A549 (cell line): ENCODE results near the gene NR5A2. TPM values are rescaled to one million over a fixed set of nuclear protein-coding genes. Genes with fewer than 3 reads are reported as not detected.
A peak's percentile ranks its signal among the peaks of the same experiment; 100 is the strongest.

Source experiments
- ATAC-seq, 2 experiments: fragments of 200-7000 bp in 1 of 2; fragments of >200 bp in 1 of 2; cut with Nextera tagmentation in 1 of 2; cut with Tn5 transposase in 1 of 2; 3 replicates each; pipeline versions ENCODE4 v1.8.0 to v1.9.1; 2018 to 2020; ENCODE audit warnings: mild to moderate bottlenecking in 1 of 2, moderate library complexity in 1 of 2
- CTCF ChIA-PET: fragments of 300-600 bp; sonication (Branson Sonifier 250); formaldehyde crosslinking; extraction: SDS; loops from one replicate; lab custom pipeline; 2021; ENCODE audit warnings: antibody characterized with exemption, inconsistent platforms; lab: Yijun Ruan, JAX
- POLR2A ChIA-PET: fragments of 350-600 bp; formaldehyde crosslinking; extraction: SDS; loops from one replicate; lab custom pipeline; 2021; ENCODE audit warnings: antibody characterized with exemption, inconsistent platforms; lab: Yijun Ruan, JAX
- DNase-seq, 2 experiments: peaks; one replicate each; pipeline versions ENCODE4 v3.0.0 to v3.0.0-alpha.2; 2011 to 2016; ENCODE audit warnings: low read depth in 1 of 2, low spot score in 1 of 2
- FAIRE-seq: peaks from 2 replicates; lab custom pipeline; 2011; peaks lifted over from hg19 to GRCh38; lab: Jason Lieb, UNC
- H3K27ac ChIP-seq, 2 experiments: fragments of >200 bp; sonication (Bioruptor Twin); formaldehyde crosslinking; 3 replicates each; pipeline ENCODE4 v1.5.1; 2016 to 2017
- H3K4me1 ChIP-seq: fragments of >200 bp; sonication (Bioruptor Twin); formaldehyde crosslinking; 3 replicates; pipeline ENCODE4 v1.6.1; 2016
- H3K4me2 ChIP-seq: fragments of >200 bp; sonication (Bioruptor Twin); formaldehyde crosslinking; 3 replicates; pipeline ENCODE4 v1.6.1; 2016
- H3K4me3 ChIP-seq: fragments of >200 bp; sonication (Bioruptor Twin); formaldehyde crosslinking; 3 replicates; pipeline ENCODE4 v1.5.1; 2016
- H3K9me3 ChIP-seq: fragments of >200 bp; sonication (Bioruptor Twin); formaldehyde crosslinking; 3 replicates; pipeline ENCODE4 v1.6.1; 2016
- BCL3 ChIP-seq: fragments of >200 bp; sonication (Bioruptor Twin); formaldehyde crosslinking; IDR thresholded peaks from 3 replicates; pipeline ENCODE4 v1.6.1; 2016
- BHLHE40 ChIP-seq: IDR thresholded peaks from 2 replicates; pipeline ENCODE4 v1.6.1; 2012; ENCODE audit warnings: low read depth, low read length, inconsistent platforms
- EHF ChIP-seq: fragments of 250-450 bp; sonication (Bioruptor Pico); IDR thresholded peaks from 2 replicates; pipeline ENCODE4 v1.5.0; 2020; ENCODE audit warnings: mild to moderate bottlenecking
- EHMT2 ChIP-seq: fragments of 200-600 bp; sonication (generic); IDR thresholded peaks from 2 replicates; pipeline ENCODE4 v1.6.1; 2016; ENCODE audit warnings: antibody characterized with exemption, low read depth, mild to moderate bottlenecking, moderate library complexity
- FOSB ChIP-seq: fragments of 250-450 bp; sonication (Bioruptor Pico); IDR thresholded peaks from 2 replicates; pipeline ENCODE4 v1.5.0; 2020; ENCODE audit warnings: mild to moderate bottlenecking, moderate library complexity
- HMGXB4 ChIP-seq: fragments of 250-450 bp; sonication (Bioruptor Pico); IDR thresholded peaks from 2 replicates; pipeline ENCODE4 v1.5.0; 2021; ENCODE audit warnings: mild to moderate bottlenecking, moderate library complexity, borderline replicate concordance
- HOXB5 ChIP-seq: fragments of 250-450 bp; sonication (Bioruptor Pico); IDR thresholded peaks from 2 replicates; pipeline ENCODE4 v1.5.0; 2020; ENCODE audit warnings: mild to moderate bottlenecking, moderate library complexity
- MAFK ChIP-seq: fragments of 450-650 bp; IDR thresholded peaks from 2 replicates; pipeline ENCODE4 v1.6.1; 2014; ENCODE audit not compliant: partially characterized antibody
- MAZ ChIP-seq: fragments of 150-350 bp; IDR thresholded peaks from 2 replicates; pipeline ENCODE4 v1.6.1; 2014; ENCODE audit warnings: antibody characterized with exemption, low read depth, low read length, borderline replicate concordance
- PBX3 ChIP-seq: IDR thresholded peaks from 2 replicates; pipeline ENCODE4 v1.6.1; 2012
- PHF8 ChIP-seq: fragments of 200-600 bp; sonication (generic); IDR thresholded peaks from 2 replicates; pipeline ENCODE4 v1.6.1; 2016; ENCODE audit warnings: low read depth, mild to moderate bottlenecking, antibody characterized with exemption, moderate library complexity, borderline replicate concordance
- POLR2A ChIP-seq: IDR thresholded peaks from 2 replicates; pipeline ENCODE4 v1.6.1; 2012; ENCODE audit warnings: mild to moderate bottlenecking, low read length
- POLR2AphosphoS2 ChIP-seq: conservative IDR thresholded peaks from 2 replicates; pipeline ENCODE4 v1.6.1; 2012; ENCODE audit warnings: low read length, improper control_type of control experiment, inconsistent platforms
- RAD21 ChIP-seq, 2 experiments: fragments of >200 bp in 1 of 2; sonication (Bioruptor Twin) in 1 of 2; formaldehyde crosslinking in 1 of 2; IDR thresholded peaks in 1 of 2; conservative IDR thresholded peaks in 1 of 2; 2 replicates in 1 of 2; 3 replicates in 1 of 2; pipeline ENCODE4 v1.6.1; 2012 to 2018; ENCODE audit warnings: inconsistent platforms in 1 of 2
- RCOR1 ChIP-seq: fragments of 150-350 bp; IDR thresholded peaks from 2 replicates; pipeline ENCODE4 v1.6.1; 2014; ENCODE audit warnings: antibody characterized with exemption, low read length, low read depth
- RFX5 ChIP-seq: fragments of 450-650 bp; IDR thresholded peaks from 2 replicates; pipeline ENCODE4 v1.7.1; 2014; ENCODE audit warnings: antibody characterized with exemption, mild to moderate bottlenecking, moderate library complexity
- RNF2 ChIP-seq: fragments of 200-600 bp; sonication (generic); IDR thresholded peaks from 2 replicates; pipeline ENCODE4 v1.6.1; 2016; ENCODE audit warnings: low read depth, mild to moderate bottlenecking, antibody characterized with exemption, moderate library complexity, borderline replicate concordance
- TFCP2L1 ChIP-seq: fragments of 250-450 bp; sonication (Bioruptor Pico); IDR thresholded peaks from 2 replicates; pipeline ENCODE4 v1.5.0; 2021; ENCODE audit warnings: mild to moderate bottlenecking
- TP53 ChIP-seq: fragments of 250-450 bp; sonication (Bioruptor Pico); IDR thresholded peaks from 2 replicates; pipeline ENCODE4 v1.5.0; 2021; ENCODE audit warnings: mild to moderate bottlenecking, moderate library complexity
- ZFP36 ChIP-seq: fragments of 450-650 bp; IDR thresholded peaks from 2 replicates; pipeline ENCODE4 v1.6.1; 2014; ENCODE audit warnings: borderline replicate concordance; ENCODE audit not compliant: partially characterized antibody
- WGBS: methylation state at CpG from one replicate; pipeline ENCODE4 v1.1.6; 2017; ENCODE audit errors: missing lambda C conversion rate; 5-methylcytosine and 5-hydroxymethylcytosine counted together
- polyA plus RNA-seq, 4 experiments: library from polyadenylated mRNA; depleted of rRNA in 3 of 4; stranded (reverse); fragments of >200 nt; fragmentation: RNase III in 1 of 4; extraction: RNeasy Plus Mini Kit Qiagen cat#74134 plus additional on column Dnase treatment in 1 of 4; gene quantifications; 2 replicates in 3 of 4; 3 replicates in 1 of 4; pipeline ENCODE4 v1.2.3, GENCODE V29; 2011 to 2017

Gene NR5A2
- polyA plus RNA-seq, 2 of the 4 experiments (the other 2 are of a cell fraction) = 12.0 to 24.1 TPM

GRCh38 chr1:200182701-200183100 lies 155.2 kb downstream of the NR5A2 start:
- Histone ChIP-seq H3K4me3 (no peak overlapping the region), H3K4me2 (no peak overlapping the region), H3K4me1 (peaks cover 71% of the 10 kb centered on the region), H3K27ac (peak overlapping the region in 1 of 2 experiments; percentile 67; a peak in 3 of 6 replicates), H3K9me3 (no peaks in the 10 kb centered on the region)
- TF ChIP-seq BHLHE40 = no peak
- no peak for TF ChIP-seq TFCP2L1 (CRISPR knock-in tag)
- no peak for TF ChIP-seq HOXB5 (CRISPR knock-in tag)
- TF ChIP-seq TP53 (CRISPR knock-in tag) = no peak
- TF ChIP-seq BCL3 = no peak
- no peak for TF ChIP-seq EHF (CRISPR knock-in tag)
- no peak for TF ChIP-seq ZFP36
- no peak for TF ChIP-seq POLR2AphosphoS2
- TF ChIP-seq RFX5 = no peak
- TF ChIP-seq MAFK = no peak
- TF ChIP-seq RAD21 (conservative IDR thresholded peaks at IDR 0.05 in 1 of 2, IDR thresholded peaks at IDR 0.05 in 1 of 2) = no peak
- TF ChIP-seq RNF2 = no peak
- no peak for TF ChIP-seq FOSB (CRISPR knock-in tag)
- TF ChIP-seq RCOR1 = no peak
- FAIRE-seq (no peak), ATAC-seq (no peak), DNase-seq (no peak)
- WGBS = 62% methylated on average over 7 of the region's 7 CpGs
- ChIA-PET CTCF (interaction anchor here (0.9 to 1.2 kb wide), 3 partner anchors 119 to 328 kb away, joined by 3 to 4 read pairs (median 3); no protein-coding TSS in a partner anchor), POLR2A (no interaction called here)

- 50% methylated on average over 2 of the region's 2 CpGs for WGBS
- no peak overlapping the region for H3K4me3 ChIP-seq
- ChIA-PET CTCF (interaction anchor here (0.6 to 1.2 kb wide), 5 partner anchors 48 to 329 kb away, joined by 3 to 4 read pairs (median 3); no protein-coding TSS in a partner anchor), POLR2A (interaction anchor here (0.7 to 0.8 kb wide), 3 partner anchors 46 to 155 kb away, joined by 3 read pairs; no protein-coding TSS in a partner anchor)
- no peaks in the 10 kb centered on the region for H3K9me3 ChIP-seq
- peak overlapping the region; percentile 58 for H3K4me2 ChIP-seq
- H3K27ac ChIP-seq = peak overlapping the region; percentile 54 to 67
- peaks cover 68% of the 10 kb centered on the region for H3K4me1 ChIP-seq
- DNase-seq (no peak), FAIRE-seq (no peak), ATAC-seq (no peak)
- TF ChIP-seq RAD21 (conservative IDR thresholded peaks at IDR 0.05 in 1 of 2, IDR thresholded peaks at IDR 0.05 in 1 of 2) = no peak
- TF ChIP-seq EHMT2 = no peak
- no peak for TF ChIP-seq POLR2A
- TF ChIP-seq HMGXB4 = no peak
- no peak for TF ChIP-seq BHLHE40
- no peak for TF ChIP-seq FOSB (CRISPR knock-in tag)
- TF ChIP-seq PBX3 = no peak
- no peak for TF ChIP-seq PHF8
- no peak for TF ChIP-seq MAZ
Measured at GRCh38 chr1:200183637-200184036, 156.1 kb downstream of the NR5A2 start.
